OCI-LY3 (cell line): ENCODE results near the gene PRKCQ.

ENCODE experiments used
- H2AFZ ChIP-seq: fragments of 200-600, 300-600 bp; shearing (Covaris generic); 2 replicates; pipeline ENCODE4 v1.6.0; 2014; ENCODE audit warnings: antibody characterized with exemption, low read depth, low read length
- H3K27ac ChIP-seq: fragments of 200-600, 300-600 bp; sonication (generic); 2 replicates; pipeline ENCODE4 v1.5.1; 2014; ENCODE audit warnings: mild to moderate bottlenecking, low read length, moderate library complexity, mixed read lengths
- H3K27me3 ChIP-seq: fragments of 200-600, 300-600 bp; sonication (generic); 2 replicates; pipeline ENCODE4 v1.6.1; 2014; ENCODE audit warnings: low read depth, low read length, mixed read lengths
- H3K36me3 ChIP-seq: fragments of 200-600, 300-600 bp; sonication (generic); replicated peaks from 2 replicates; pipeline ENCODE3; 2014; ENCODE audit warnings: low read depth, low read length, mixed read lengths
- H3K4me1 ChIP-seq: fragments of 300-600, 200-600 bp; sonication (generic); 2 replicates; pipeline ENCODE4 v1.6.1; 2014; ENCODE audit warnings: low read length, mixed read lengths
- H3K4me2 ChIP-seq: fragments of 200-600, 300-600 bp; sonication (generic); 2 replicates; pipeline ENCODE4 v1.6.1; 2014; ENCODE audit warnings: low read length, mixed read lengths
- H3K4me3 ChIP-seq: fragments of 300-600, 200-600 bp; sonication (generic); 2 replicates; pipeline ENCODE4 v1.5.1; 2014; ENCODE audit warnings: antibody characterized with exemption, mild to moderate bottlenecking, low read length, moderate library complexity
- H3K79me2 ChIP-seq: fragments of 300-600, 200-600 bp; shearing (Covaris generic); 2 replicates; pipeline ENCODE4 v1.6.1; 2014; ENCODE audit warnings: mild to moderate bottlenecking, low read length, mixed read lengths
- H3K9ac ChIP-seq: fragments of 300-600, 200-600 bp; shearing (Covaris generic); 2 replicates; pipeline ENCODE4 v1.6.0; 2014; ENCODE audit warnings: mild to moderate bottlenecking, low read length, moderate library complexity
- H3K9me3 ChIP-seq: fragments of 200-600, 300-600 bp; shearing (Covaris generic); 2 replicates; pipeline ENCODE4 v1.6.1; 2014; ENCODE audit warnings: low read length, mixed read lengths; ENCODE audit not compliant: insufficient read depth
- H4K20me1 ChIP-seq: fragments of 200-600, 300-600 bp; sonication (generic); 2 replicates; pipeline ENCODE4 v1.6.1; 2016; ENCODE audit warnings: low read length, mixed read lengths; ENCODE audit not compliant: insufficient read depth
- CTCF ChIP-seq: fragments of 200-600, 300-600 bp; sonication (generic); IDR thresholded peaks from 2 replicates; pipeline ENCODE4 v1.5.1; 2014; ENCODE audit warnings: antibody characterized with exemption, low read length, low read depth
- EZH2phosphoT487 ChIP-seq: fragments of 200-600 bp; shearing (Covaris generic); IDR thresholded peaks from 2 replicates; pipeline ENCODE4 v1.6.1; 2018; ENCODE audit warnings: antibody characterized with exemption, mixed run types, low read depth

PRKCQ gene

DNA sequence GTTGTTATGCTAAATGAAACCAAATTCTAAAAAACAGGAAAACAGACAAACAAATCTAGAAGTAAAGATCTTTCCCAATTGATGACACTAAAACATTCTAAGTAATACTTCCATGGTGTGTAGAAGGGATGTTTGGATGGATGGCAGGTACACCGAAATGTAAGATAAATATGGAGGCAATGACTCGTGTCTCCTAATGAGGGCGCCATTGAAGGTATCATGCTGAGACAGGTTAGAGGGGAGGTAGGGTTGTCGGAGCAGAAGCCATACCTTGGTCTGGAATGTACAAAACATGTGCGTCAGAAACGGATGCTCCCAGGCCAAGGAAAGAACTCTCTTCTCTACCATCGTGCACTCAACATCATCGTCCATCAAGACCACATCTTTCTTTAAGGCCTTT, 101.4 kb downstream of the PRKCQ start:
- H3K79me2 ChIP-seq: no peaks in the 10 kb centered on the region
- H2AFZ ChIP-seq: no peak overlapping the region
- no peaks in the 10 kb centered on the region for H3K36me3 ChIP-seq
- no peak overlapping the region for H3K27ac ChIP-seq
- no peaks in the 10 kb centered on the region for H3K9me3 ChIP-seq
- H3K27me3 ChIP-seq: 0 out of 2 replicates have a peak, but pooled peaks cover 5% of the 10 kb centered on the region
- H3K4me3 ChIP-seq: no peak overlapping the region
- H3K4me2 ChIP-seq: no peak overlapping the region
- H4K20me1 ChIP-seq: no peaks in the 10 kb centered on the region
- TF ChIP-seq CTCF: 0 out of 2 replicates have a peak, but pooled peaks have one; percentile 4
- TF ChIP-seq EZH2phosphoT487: no peak
- peaks cover 5% of the 10 kb centered on the region; the same call in 1 of the 2 replicates for H3K4me1 ChIP-seq
- no peak overlapping the region for H3K9ac ChIP-seq

GRCh38 chr10:6476989-6477388, 103.1 kb downstream of the PRKCQ start:
- Histone ChIP-seq H3K27ac (no peak overlapping the region), H3K79me2 (no peaks in the 10 kb centered on the region), H3K9me3 (no peaks in the 10 kb centered on the region), H2AFZ (no peak overlapping the region), H3K36me3 (no peaks in the 10 kb centered on the region), H3K9ac (no peak overlapping the region), H3K27me3 (peaks cover 9% of the 10 kb centered on the region; the same call in 1 of the 2 replicates), H3K4me2 (no peak overlapping the region), H4K20me1 (no peaks in the 10 kb centered on the region), H3K4me3 (no peak overlapping the region), H3K4me1 (peaks cover 11% of the 10 kb centered on the region)
- no peak for TF ChIP-seq CTCF
- TF ChIP-seq EZH2phosphoT487: no peak

DNA sequence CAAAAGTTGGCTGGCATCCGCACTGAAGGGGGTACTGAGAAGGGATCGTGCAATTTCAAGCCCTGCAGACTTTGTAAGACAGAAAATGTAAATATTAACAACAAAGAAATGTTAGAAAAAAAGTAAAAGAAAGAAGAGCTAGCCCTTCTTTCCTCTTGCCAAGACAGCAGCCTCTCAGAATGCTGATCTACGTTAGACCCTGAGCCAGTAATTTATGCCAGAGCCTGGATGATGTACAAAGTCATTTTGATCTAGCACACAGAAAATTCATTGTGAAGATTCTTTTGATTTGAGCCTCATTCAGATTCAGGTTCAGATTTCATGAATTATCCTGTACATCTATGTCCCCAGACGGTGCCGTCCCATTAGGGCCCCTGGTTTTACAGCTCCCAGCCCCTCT, 105.2 kb downstream of the PRKCQ start:
- no peak for TF ChIP-seq CTCF
- TF ChIP-seq EZH2phosphoT487: no peak
- H3K36me3 ChIP-seq: no peaks in the 10 kb centered on the region
- no peak overlapping the region for H3K4me3 ChIP-seq
- no peak overlapping the region for H2AFZ ChIP-seq
- H3K27me3 ChIP-seq: peaks cover 16% of the 10 kb centered on the region
- H3K4me1 ChIP-seq: peaks cover 11% of the 10 kb centered on the region
- no peak overlapping the region for H3K4me2 ChIP-seq
- no peaks in the 10 kb centered on the region for H4K20me1 ChIP-seq
- no peak overlapping the region for H3K9ac ChIP-seq
- H3K9me3 ChIP-seq: no peaks in the 10 kb centered on the region
- H3K79me2 ChIP-seq: no peaks in the 10 kb centered on the region
- H3K27ac ChIP-seq: no peak overlapping the region

GRCh38 chr10:6473901-6474370, 106.1 kb downstream of the PRKCQ start:
- peak overlapping the region; percentile 14; the same call in 1 of the 2 replicates for H3K4me2 ChIP-seq
- H3K4me1 ChIP-seq: peaks cover 11% of the 10 kb centered on the region
- no peak overlapping the region for H3K4me3 ChIP-seq
- no peaks in the 10 kb centered on the region for H3K36me3 ChIP-seq
- no peaks in the 10 kb centered on the region for H4K20me1 ChIP-seq
- TF ChIP-seq EZH2phosphoT487 (no peak), CTCF (no peak)
- H3K27ac ChIP-seq: no peak overlapping the region
- H3K9ac ChIP-seq: no peak overlapping the region
- 0 out of 2 replicates have a peak overlapping the region, but pooled peaks have one; percentile 13 for H2AFZ ChIP-seq
- peaks cover 16% of the 10 kb centered on the region for H3K27me3 ChIP-seq
- H3K79me2 ChIP-seq: no peaks in the 10 kb centered on the region
- no peaks in the 10 kb centered on the region for H3K9me3 ChIP-seq
